GM21528 (cell line): ENCODE results near the gene ASTL.
A peak's percentile ranks its signal among the peaks of the same experiment; 100 is the strongest.

Experiments used
- ATAC-seq: cut with Tn5 transposase; IDR thresholded peaks from one replicate; pipeline ENCODE4 v1.9.1; 2021; ENCODE audit warnings: mild to moderate bottlenecking, moderate library complexity; ENCODE audit not compliant: unreplicated experiment, low FRiP score

The ASTL gene

DNA sequence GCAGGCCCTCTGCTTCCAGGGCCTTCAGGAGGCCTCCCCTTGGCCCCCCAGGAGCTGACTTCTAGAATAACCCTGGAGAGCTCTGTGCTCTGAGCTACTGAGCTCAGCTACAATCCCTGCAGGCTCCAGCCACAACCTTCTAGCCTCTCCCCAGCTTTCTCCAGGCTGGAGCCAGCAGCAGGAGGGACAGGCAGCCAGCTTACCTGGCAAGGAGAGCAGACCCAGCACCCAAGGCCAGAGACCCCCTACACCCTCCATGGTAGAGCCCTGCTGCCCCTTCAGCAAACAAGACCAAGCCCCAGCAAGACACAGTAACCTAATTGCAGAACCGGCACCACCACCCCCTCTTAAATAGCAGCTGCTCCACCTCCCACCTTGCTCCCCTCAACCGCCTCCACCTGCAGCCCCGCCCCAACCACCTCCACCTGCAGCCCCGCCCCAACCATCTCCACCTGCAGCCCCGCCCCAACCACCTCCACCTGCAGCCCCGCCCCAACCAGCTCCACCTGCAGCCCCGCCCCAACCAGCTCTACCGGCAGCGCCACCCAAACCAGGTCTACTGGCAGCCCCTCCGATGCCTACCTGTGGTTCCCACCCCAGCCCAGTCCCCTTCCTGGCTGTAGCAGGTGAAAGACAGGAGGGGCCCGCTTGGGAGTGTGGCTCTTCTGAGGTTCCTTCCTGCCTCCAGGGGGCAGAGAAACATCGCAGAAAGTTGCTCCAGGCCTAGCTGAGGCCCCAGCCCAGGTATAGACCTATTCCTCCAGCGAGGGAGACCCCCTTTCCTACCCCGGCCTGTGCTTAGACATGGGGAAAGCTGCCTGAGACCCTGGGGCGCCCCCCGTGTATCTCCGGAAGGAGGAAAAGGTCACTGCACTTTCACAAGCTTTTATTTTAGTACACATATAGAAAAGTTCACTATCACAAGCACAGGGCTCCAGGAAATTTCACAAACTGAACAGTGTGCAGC lies at the start of gene ASTL:
Gene ASTL (minus strand): TSS at position 324 of the 967 bp plus-strand sequence. CDS start 66 bp downstream, at position 258.
- ATAC-seq: no peak

- ATAC-seq: no peak
Observed at GRCh38 chr2:96186562-96186961, 48.3 kb upstream of the ASTL start.

DNA sequence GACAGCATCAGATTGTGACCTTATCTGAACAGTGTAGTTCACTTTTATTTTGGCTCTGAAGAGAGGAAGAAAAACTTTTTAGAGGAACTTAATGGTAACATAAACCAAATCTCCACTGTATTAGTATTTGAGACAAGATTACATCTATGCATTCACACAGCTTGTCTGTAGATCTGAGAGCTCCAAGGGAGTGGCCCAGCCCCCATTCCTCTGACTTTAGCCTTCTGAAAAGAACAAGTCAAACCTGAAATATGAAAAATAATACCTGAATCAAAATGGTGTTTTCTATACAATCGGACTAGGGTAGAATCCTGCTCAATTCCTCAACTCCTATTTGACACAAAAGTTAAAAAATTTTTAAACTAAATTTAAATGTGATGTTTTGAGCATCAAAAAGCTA lies 47.2 kb upstream of the ASTL start:
- no peak for ATAC-seq

- no peak for ATAC-seq
Observed at GRCh38 chr2:96184989-96185388, 46.7 kb upstream of the ASTL start.

DNA sequence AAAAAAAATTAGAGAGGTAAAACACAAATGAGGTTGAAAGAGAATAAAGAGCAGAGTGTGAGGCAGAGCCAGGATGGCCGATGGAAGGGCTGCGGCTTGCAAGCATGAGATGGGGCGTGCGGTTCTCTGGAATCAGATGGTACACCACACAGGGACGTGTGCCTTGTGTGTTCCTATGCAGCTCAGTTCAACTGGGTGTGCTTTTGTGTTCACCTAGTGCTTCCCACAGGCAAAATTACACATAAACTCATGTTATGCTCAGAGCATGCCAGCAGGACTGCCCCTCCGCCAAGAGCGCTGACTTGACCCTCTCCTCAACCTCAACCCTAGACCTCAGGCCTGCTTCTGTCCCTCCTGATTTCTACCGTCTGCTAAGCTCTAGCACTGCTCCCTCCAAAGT lies 45.9 kb upstream of the ASTL start:
- ATAC-seq: no peak

DNA sequence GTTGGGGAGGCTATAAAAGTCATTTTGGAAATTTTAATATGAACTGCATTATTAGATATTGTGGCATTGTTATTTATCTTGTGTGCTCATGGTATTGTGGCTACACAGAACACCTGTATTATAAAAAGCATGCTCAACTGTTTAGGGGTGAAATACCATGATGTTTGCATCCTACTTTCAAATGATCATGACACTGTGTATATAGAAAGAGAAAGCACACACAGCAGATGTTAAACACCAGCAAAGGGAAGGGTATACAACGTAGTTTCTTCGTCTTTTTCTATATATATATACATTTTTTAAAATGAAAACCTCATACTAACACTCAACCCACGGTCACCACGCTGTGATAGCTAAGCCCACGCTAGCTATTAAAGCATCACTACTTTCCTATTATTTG lies 43.2 kb upstream of the ASTL start:
- ATAC-seq: no peak

- ATAC-seq: no peak
Observed at GRCh38 chr2:96180521-96180920, 42.2 kb upstream of the ASTL start.

GRCh38 chr2:96180002-96180401 lies 41.7 kb upstream of the ASTL start:
- ATAC-seq: no peak

GRCh38 chr2:96176661-96177060 lies 38.4 kb upstream of the ASTL start:
- ATAC-seq: no peak

- ATAC-seq: no peak
Observed at GRCh38 chr2:96175951-96176350, 37.6 kb upstream of the ASTL start.

DNA sequence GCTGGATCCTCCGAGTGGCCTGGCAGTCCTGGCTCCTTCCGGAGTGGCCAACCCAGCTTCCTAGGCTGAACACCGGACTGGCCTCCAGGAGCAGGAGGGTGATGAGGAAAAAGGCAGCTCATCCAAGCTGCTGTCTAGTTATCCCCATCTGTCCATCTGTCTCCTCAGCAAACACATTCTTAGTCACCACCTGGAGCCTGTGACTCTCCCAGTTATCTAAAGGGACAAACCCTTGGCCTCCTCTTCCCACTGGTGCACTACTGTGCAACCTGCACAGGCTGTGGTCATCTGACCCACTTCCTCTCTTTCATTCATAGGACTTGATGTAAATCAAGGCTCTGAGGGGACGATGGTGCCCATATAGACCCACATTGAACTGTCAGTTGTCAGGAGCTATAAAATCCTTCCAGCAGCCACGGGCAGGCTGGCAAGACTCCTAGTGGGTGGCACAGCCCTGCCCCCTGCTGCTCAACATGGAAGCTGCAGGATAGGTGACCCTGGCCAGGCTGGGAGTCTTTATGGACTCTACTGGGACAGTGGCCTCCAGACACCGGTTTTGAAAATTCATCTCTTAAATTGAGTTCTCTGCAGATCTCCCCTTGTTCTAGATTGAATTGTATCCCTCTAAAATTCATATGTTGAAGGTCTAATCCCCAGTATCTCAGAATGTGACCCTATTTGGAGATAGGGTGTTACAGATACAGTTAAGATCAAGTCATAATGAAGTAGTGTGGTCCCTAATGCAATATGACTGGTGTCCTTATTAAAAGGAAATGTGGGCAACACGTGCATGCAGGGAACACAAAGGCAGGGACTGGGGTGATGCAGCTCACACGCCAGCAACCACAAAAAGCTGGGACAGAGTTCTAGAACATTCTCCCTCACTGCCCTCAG lies 36.2 kb upstream of the ASTL start:
- no peak for ATAC-seq

GRCh38 chr2:96171831-96172230 lies 33.5 kb upstream of the ASTL start:
- ATAC-seq: no peak

DNA sequence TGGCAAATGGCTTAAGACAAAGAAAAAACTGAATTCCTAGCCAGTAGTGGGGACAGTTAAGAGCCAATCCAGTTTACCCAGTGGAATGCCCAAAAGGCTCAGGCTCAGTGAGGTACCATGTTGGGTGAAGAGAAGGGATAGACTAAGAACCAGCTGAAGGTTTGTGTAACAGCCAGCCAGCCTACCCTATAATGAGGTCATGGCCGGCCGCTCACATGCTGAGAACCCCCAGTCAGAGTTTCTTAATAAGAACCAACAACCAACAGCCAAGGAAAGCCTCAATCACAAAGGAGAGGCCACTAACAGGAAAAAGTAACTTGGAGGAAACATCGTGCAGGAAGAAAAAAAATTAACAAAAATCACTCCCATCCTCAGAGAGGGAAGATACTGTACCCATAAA lies 32.3 kb upstream of the ASTL start:
- no peak for ATAC-seq

DNA sequence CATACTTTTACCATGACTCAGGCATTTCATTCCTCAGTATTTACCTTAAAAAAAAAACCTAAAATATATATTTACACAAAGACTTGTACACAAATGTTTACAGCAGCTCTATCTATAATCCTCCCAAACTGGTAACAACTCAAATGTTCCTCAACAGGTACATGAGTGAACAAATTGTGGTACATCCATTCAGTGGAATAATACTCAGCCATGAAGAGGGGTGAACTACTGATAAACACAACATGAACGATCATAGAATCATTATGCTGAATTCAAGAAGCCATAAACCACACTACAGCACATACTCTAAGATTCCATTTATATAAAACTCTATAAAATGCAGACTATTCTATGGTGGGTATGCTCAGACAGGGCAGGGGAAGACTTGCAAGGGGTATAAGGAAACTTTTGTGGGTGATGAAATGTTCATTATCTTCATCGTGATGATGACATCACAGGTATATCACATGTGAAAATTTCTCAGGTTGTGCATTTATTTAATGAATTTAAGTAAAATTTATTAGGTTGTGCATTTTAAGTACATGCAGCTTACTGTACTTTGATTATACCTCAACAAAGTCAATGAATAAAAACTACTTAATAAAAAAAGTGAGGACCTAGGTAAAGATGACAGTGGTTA lies 31.7 kb upstream of the ASTL start:
- ATAC-seq: no peak

- no peak for ATAC-seq
Observed at GRCh38 chr2:96167407-96168013, 29.2 kb upstream of the ASTL start.

DNA sequence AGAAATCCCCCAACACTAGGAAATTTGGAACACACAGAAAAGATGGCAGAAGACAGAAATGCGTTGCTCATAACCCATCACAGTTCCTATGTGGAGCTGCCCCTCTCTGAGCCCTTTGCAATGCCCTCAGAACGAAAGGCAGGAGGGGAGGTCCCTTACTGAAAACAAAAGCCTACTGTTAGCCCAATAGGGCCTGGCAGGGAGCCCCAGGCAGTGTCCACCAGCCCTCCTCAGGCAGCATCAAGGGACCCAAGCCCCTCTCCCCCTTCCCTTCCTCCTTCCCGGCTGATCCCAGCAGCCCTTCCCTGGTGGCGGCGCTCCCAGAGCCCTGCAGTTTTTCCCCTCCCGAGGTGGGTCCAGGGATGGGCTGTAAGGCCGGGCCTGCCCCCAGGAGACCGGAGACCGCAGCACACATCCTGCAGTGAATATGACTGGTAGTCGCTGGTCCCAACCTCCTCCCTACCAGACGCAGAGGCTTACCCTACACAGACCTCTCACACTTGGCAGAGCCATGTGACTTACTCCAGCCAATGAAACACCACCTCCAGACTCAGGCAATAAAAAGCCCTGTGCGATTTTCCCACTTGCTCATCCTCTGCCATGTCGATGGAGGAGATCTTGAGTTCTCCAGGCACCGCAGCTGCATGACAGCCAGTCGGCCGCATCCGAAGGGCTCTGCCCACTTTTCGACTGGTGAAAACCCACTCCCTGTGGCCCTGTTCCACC lies 26.3 kb upstream of the ASTL start:
- peak; percentile 69 for ATAC-seq

GRCh38 chr2:96163768-96164429 lies 25.6 kb upstream of the ASTL start:
- peak; percentile 59 for ATAC-seq

GRCh38 chr2:96163415-96163767 lies 25.1 kb upstream of the ASTL start:
- no peak for ATAC-seq

DNA sequence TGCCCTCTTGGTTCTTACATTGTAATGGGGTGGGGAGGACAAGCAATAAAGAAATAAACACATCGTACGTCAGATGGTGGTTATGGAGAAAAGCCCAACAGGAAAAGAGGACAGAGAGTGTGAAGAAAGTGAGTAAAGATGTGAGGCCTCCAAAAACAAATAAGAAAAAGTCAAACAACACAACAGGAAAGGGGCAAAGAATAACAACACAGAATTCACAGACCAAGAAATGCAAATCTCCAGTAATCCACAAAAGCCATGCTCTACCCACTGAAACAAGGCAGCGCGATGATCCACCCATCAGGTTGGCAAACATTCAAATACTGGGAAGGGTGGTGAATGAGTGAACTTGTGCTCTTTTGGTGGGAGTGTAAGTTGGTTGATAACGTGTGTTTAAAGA lies 23.6 kb upstream of the ASTL start:
- no peak for ATAC-seq
